OCI-LY7 (cell line): ENCODE results near the gene DSG3.

Experiments
- CTCF ChIP-seq: fragments of 200-600 bp; sonication (generic); conservative IDR thresholded peaks from 2 replicates; pipeline ENCODE4 v1.5.1; 2014; ENCODE audit warnings: mild to moderate bottlenecking, antibody characterized with exemption, low read length, moderate library complexity, mixed read lengths
- EZH2phosphoT487 ChIP-seq: fragments of 200-600 bp; sonication (generic); IDR thresholded peaks from 2 replicates; pipeline ENCODE4 v1.6.1; 2018; ENCODE audit warnings: low read depth, borderline replicate concordance, mild to moderate bottlenecking, mixed run types, antibody characterized with exemption, low read length, moderate library complexity, mixed read lengths

DNA sequence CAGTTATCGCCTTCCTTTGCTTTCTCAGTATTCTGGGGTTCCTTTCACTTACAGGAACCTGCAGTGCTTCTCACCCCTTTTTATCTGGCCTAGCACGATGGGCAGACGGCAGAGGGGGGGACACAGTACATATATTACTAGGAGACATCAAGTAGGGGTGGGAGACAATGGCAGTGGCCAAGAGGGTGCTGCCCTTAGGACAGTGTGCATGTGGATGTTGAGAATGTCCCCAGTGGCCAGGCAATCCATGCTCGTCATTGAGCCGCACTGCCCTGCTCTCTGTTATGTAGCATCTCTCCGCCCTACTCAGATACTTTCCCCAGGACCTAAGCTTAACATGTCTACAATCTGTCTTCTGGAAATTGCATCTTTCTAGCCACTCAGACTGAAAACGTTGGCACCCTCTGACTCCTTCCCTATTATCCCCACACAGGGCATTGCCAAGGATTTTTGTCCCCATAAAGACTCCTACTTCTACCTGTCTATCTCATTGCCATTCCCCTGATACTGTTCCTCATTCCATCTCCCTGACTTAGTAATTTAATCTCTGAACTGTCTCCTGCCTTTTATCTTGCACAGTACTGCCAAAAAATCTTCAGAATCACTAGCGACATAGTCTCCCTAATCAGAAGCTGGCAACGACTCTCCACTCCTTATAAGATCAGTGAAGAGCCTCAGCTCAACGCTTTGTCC is 57.1 kb downstream of the DSG3 start:
- TF ChIP-seq CTCF (no peak), EZH2phosphoT487 (no peak)
